Sigmoid colon (tissue), 7 donors: Measurements from ENCODE around the gene DSCAM. TPM values are rescaled to one million over a fixed set of nuclear protein-coding genes. Genes with fewer than 3 reads are reported as not detected.

Experiments
- DNase-seq: peaks from one replicate; pipeline ENCODE4 v3.0.0-alpha.2; 2019
- H3K27ac ChIP-seq, 4 donors: fragments of 200-600 bp; sonication (generic); one replicate each; pipeline ENCODE4 v1.5.1; 2016 to 2019; ENCODE audit warnings: mild to moderate bottlenecking in 1 of 4
- H3K27me3 ChIP-seq, 3 donors: fragments of 200-600 bp; sonication (generic); one replicate each; pipeline ENCODE4 v1.5.1; 2019; ENCODE audit warnings: mild to moderate bottlenecking in 1 of 3
- H3K36me3 ChIP-seq, 4 donors: fragments of 200-600 bp; sonication (generic); one replicate each; pipeline ENCODE4 v1.5.1; 2016 to 2019
- H3K4me1 ChIP-seq, 4 donors: fragments of 200-600 bp; sonication (generic); one replicate each; pipeline ENCODE4 v1.5.1; 2017 to 2019
- H3K4me3 ChIP-seq, 4 donors: fragments of 200-600 bp; sonication (generic); one replicate each; pipeline ENCODE4 v1.5.1; 2017 to 2019; ENCODE audit warnings: mild to moderate bottlenecking in 2 of 4, moderate library complexity in 1 of 4
- H3K9me3 ChIP-seq, 4 donors: fragments of 200-600 bp in 3 of 4; sonication (generic) in 3 of 4; one replicate each; pipeline versions ENCODE4 v1.5.1 to v1.6.1; 2013 to 2019
- CTCF ChIP-seq, 4 experiments: fragments of 450-650 bp in 3 of 4; fragments of 200-600 bp in 1 of 4; IDR thresholded peaks; one replicate each; pipeline ENCODE4 v1.5.1; 2016 to 2019; ENCODE audit warnings: antibody characterized with exemption in 4 of 4, mild to moderate bottlenecking in 3 of 4, moderate library complexity in 2 of 4
- EP300 ChIP-seq, 4 donors: sonication (generic); formaldehyde crosslinking; IDR thresholded peaks; one replicate each; pipeline ENCODE4 v1.6.1; 2017; ENCODE audit warnings: antibody characterized with exemption in 4 of 4
- POLR2A ChIP-seq, 2 donors: fragments of 450-650 bp; IDR thresholded peaks; one replicate each; pipeline ENCODE4 v1.6.1; 2016; ENCODE audit warnings: antibody characterized with exemption in 2 of 2, mild to moderate bottlenecking in 2 of 2, moderate library complexity in 2 of 2
- POLR2AphosphoS5 ChIP-seq, 4 donors: sonication (generic); formaldehyde crosslinking; IDR thresholded peaks; one replicate each; pipeline ENCODE4 v1.6.1; 2017; ENCODE audit warnings: antibody characterized with exemption in 4 of 4
- WGBS, 2 donors: extraction: QIAGEN DNeasy Blood & Tissue Kit; methylation state at CpG; one replicate each; pipeline ENCODE4 v1.1.7; 2013; 5-methylcytosine and 5-hydroxymethylcytosine counted together
- intact Hi-C: fragments of 100-400 bp; cut with DNase I; formaldehyde crosslinking; loops from one replicate; pipeline ENCODE4 v1.15.1; 2023
- polyA plus RNA-seq, 3 donors: library from polyadenylated mRNA; stranded (reverse); fragments of 200-250 nt; gene quantifications; one replicate each; pipeline ENCODE4 v1.2.3, GENCODE V29; 2013
- total RNA-seq, 4 donors: library from RNA; depleted of rRNA; stranded (reverse); fragments of >200 nt; gene quantifications; one replicate each; pipeline ENCODE4 v1.1.0, GENCODE V29; 2016
- donor health status: healthy with polysubstance abuse.
- donor health status: Bipolar disorder and iron deficiency.
- donor health status: healthy.

The DSCAM gene
- total and polyA plus RNA-seq, 7 donors: 0.17 to 0.55 (median 0.33) TPM; not detected in 2

GRCh38 chr21:40208206-40208947 lies 638.6 kb downstream of the DSCAM start:
- no peaks in the 10 kb centered on the region for H3K36me3 ChIP-seq
- no peak for DNase-seq
- 85 to 89% methylated on average over 9 of the region's 9 CpGs for WGBS, 2 donors
- H3K27me3 ChIP-seq: no peaks in the 10 kb centered on the region
- H3K4me1 ChIP-seq: peaks cover 0 to 11% (median 3%) of the 10 kb centered on the region in 4 donors
- no peaks in the 10 kb centered on the region for H3K9me3 ChIP-seq
- no peak overlapping the region for H3K27ac ChIP-seq
- intact Hi-C loops: no loop called here
- no peak for TF ChIP-seq POLR2AphosphoS5 (IDR thresholded peaks at IDR 0.05)
- TF ChIP-seq EP300 (IDR thresholded peaks at IDR 0.05): no peak
- no peak for TF ChIP-seq CTCF (IDR thresholded peaks at IDR 0.05)
- no peak overlapping the region for H3K4me3 ChIP-seq

GRCh38 chr21:40200946-40201345 lies 646.0 kb downstream of the DSCAM start:
- Histone ChIP-seq H3K27ac (no peak overlapping the region), H3K27me3 (no peaks in the 10 kb centered on the region), H3K9me3 (no peaks in the 10 kb centered on the region), H3K36me3 (no peaks in the 10 kb centered on the region), H3K4me3 (no peak overlapping the region), H3K4me1 (peaks cover 0 to 20% (median 8%) of the 10 kb centered on the region in 4 donors)
- no peak for TF ChIP-seq POLR2A (IDR thresholded peaks at IDR 0.05)
- no peak for TF ChIP-seq EP300 (IDR thresholded peaks at IDR 0.05)
- TF ChIP-seq CTCF (IDR thresholded peaks at IDR 0.05): no peak
- no peak for TF ChIP-seq POLR2AphosphoS5 (IDR thresholded peaks at IDR 0.05)
- no peak for DNase-seq
- intact Hi-C loops: no loop called here
- 76 to 78% methylated on average over 2 of the region's 2 CpGs for WGBS, 2 donors

- intact Hi-C loops: no loop called here
- DNase-seq: no peak
- H3K9me3 ChIP-seq: no peaks in the 10 kb centered on the region
- H3K4me3 ChIP-seq: no peak overlapping the region
- H3K4me1 ChIP-seq: peaks cover 0 to 19% (median 8%) of the 10 kb centered on the region in 4 donors
- no peaks in the 10 kb centered on the region for H3K36me3 ChIP-seq
- 94 to 97% methylated on average over 1 of the region's 1 CpG for WGBS, 2 donors
- no peak overlapping the region for H3K27ac ChIP-seq
- no peaks in the 10 kb centered on the region for H3K27me3 ChIP-seq
- TF ChIP-seq CTCF (IDR thresholded peaks at IDR 0.05) (no peak), POLR2AphosphoS5 (IDR thresholded peaks at IDR 0.05) (no peak), EP300 (IDR thresholded peaks at IDR 0.05) (no peak), POLR2A (IDR thresholded peaks at IDR 0.05) (no peak)
Observed at GRCh38 chr21:40200126-40200525, 646.8 kb downstream of the DSCAM start.

GRCh38 chr21:40194185-40194980 lies 652.6 kb downstream of the DSCAM start:
- Histone ChIP-seq H3K4me1 (peaks cover 0 to 15% (median 5%) of the 10 kb centered on the region in 4 donors), H3K36me3 (no peaks in the 10 kb centered on the region), H3K27me3 (no peaks in the 10 kb centered on the region), H3K9me3 (no peaks in the 10 kb centered on the region), H3K4me3 (no peak overlapping the region), H3K27ac (no peak overlapping the region)
- intact Hi-C loops: no loop called here
- WGBS, 2 donors: 59 to 68% methylated on average over 4 of the region's 4 CpGs
- DNase-seq: no peak
- TF ChIP-seq EP300 (IDR thresholded peaks at IDR 0.05) (no peak), POLR2A (IDR thresholded peaks at IDR 0.05) (no peak)

GRCh38 chr21:40191616-40192015 lies 655.3 kb downstream of the DSCAM start:
- intact Hi-C loops: no loop called here
- WGBS, 2 donors: 58 to 76% methylated on average over 3 of the region's 3 CpGs

More at GRCh38 chr21:40191616-40192015, 655.3 kb downstream of the DSCAM start:
- TF ChIP-seq EP300 (IDR thresholded peaks at IDR 0.05): no peak
- TF ChIP-seq CTCF (IDR thresholded peaks at IDR 0.05): no peak
- no peak for TF ChIP-seq POLR2AphosphoS5 (IDR thresholded peaks at IDR 0.05)
- no peak for TF ChIP-seq POLR2A (IDR thresholded peaks at IDR 0.05)
- Histone ChIP-seq H3K27ac (no peak overlapping the region), H3K4me1 (peaks cover 0 to 12% (median 4%) of the 10 kb centered on the region in 4 donors), H3K36me3 (no peaks in the 10 kb centered on the region), H3K4me3 (no peak overlapping the region), H3K27me3 (no peaks in the 10 kb centered on the region), H3K9me3 (no peaks in the 10 kb centered on the region)
- no peak for DNase-seq
